ENCODE data around the gene RBFOX2.

- TF ChIP-seq CTCF (conservative IDR thresholded peaks at IDR 0.05 in 1 of 2, IDR thresholded peaks at IDR 0.05 in 1 of 2; ENCODE audit: extremely low read depth in 1 of 2, insufficient read depth in 1 of 2, low read depth in 1 of 2, low read length in 2 of 2) (no peak), EZH2 (IDR thresholded peaks at IDR 0.05; ENCODE audit: borderline replicate concordance, low read length) (no peak)
Observed at GRCh38 chr22:35967046-35967397, 61.6 kb downstream of the RBFOX2 start.
